CD4-positive, alpha-beta memory T cell (primary cell): ENCODE results near the gene MAD1L1. TPM values are rescaled to one million over a fixed set of nuclear protein-coding genes. Genes with fewer than 3 reads are reported as not detected.
A peak's percentile ranks its signal among the peaks of the same experiment; 100 is the strongest.

Experiments
- CTCF ChIA-PET: fragments of 350-600 bp; sonication (Branson Sonifier 250); formaldehyde crosslinking; loops from one replicate; lab custom pipeline; 2021; ENCODE audit warnings: inconsistent platforms; ENCODE audit not compliant: partially characterized antibody; lab: Charles Lee
- POLR2A ChIA-PET: fragments of 350-600 bp; sonication (Branson Sonifier 250); formaldehyde crosslinking; loops from one replicate; lab custom pipeline; 2021; ENCODE audit not compliant: partially characterized antibody; lab: Charles Lee
- DNase-seq, 5 donors: peaks; one replicate each; pipeline versions ENCODE4 v3.0.0 to v3.0.0-alpha.2; 2020 to 2022; ENCODE audit warnings: mixed read lengths in 1 of 5
- H3K27ac ChIP-seq: one replicate; pipeline ENCODE4 v1.7.0; 2013; ENCODE audit warnings: low read depth, low read length
- H3K27me3 ChIP-seq: 2 replicates; pipeline ENCODE4 v1.7.0; 2013; ENCODE audit warnings: mild to moderate bottlenecking, low read length, moderate library complexity; ENCODE audit not compliant: insufficient read depth
- H3K36me3 ChIP-seq: 2 replicates; pipeline ENCODE4 v1.7.0; 2013; ENCODE audit warnings: mild to moderate bottlenecking, low read length, moderate library complexity; ENCODE audit not compliant: insufficient read depth
- H3K4me1 ChIP-seq: 2 replicates; pipeline ENCODE4 v1.7.0; 2013; ENCODE audit warnings: mild to moderate bottlenecking, low read length, moderate library complexity; ENCODE audit not compliant: insufficient read depth
- H3K4me3 ChIP-seq, 2 donors: one replicate each; pipeline ENCODE4 v1.7.0; 2013; ENCODE audit warnings: low read length in 2 of 2, mild to moderate bottlenecking in 1 of 2
- H3K9me3 ChIP-seq, 2 donors: one replicate each; pipeline ENCODE4 v1.7.0; 2013; ENCODE audit warnings: low read length in 2 of 2, control low read depth in 1 of 2; ENCODE audit not compliant: control insufficient read depth in 1 of 2
- H3K27ac Mint-ChIP-seq, 7 donors: one replicate each; pipeline ENCODE4 v1.8.0; 2020 to 2021; ENCODE audit warnings: mixed read lengths in 7 of 7, mild to moderate bottlenecking in 6 of 7, inconsistent platforms in 3 of 7, moderate library complexity in 3 of 7
- H3K27me3 Mint-ChIP-seq, 2 donors: one replicate each; pipeline ENCODE4 v1.8.0; 2020 to 2021; ENCODE audit warnings: mixed read lengths in 2 of 2
- H3K36me3 Mint-ChIP-seq, 2 donors: one replicate each; pipeline ENCODE4 v1.8.0; 2020 to 2021; ENCODE audit warnings: mixed read lengths in 2 of 2, inconsistent platforms in 1 of 2, mild to moderate bottlenecking in 1 of 2
- H3K4me1 Mint-ChIP-seq, 4 donors: one replicate each; pipeline ENCODE4 v1.8.0; 2020 to 2021; ENCODE audit warnings: mixed read lengths in 4 of 4, mild to moderate bottlenecking in 1 of 4
- H3K4me3 Mint-ChIP-seq, 8 donors: one replicate each; pipeline ENCODE4 v1.8.0; 2020 to 2021; ENCODE audit warnings: mixed read lengths in 8 of 8, mild to moderate bottlenecking in 7 of 8, moderate library complexity in 6 of 8, inconsistent platforms in 3 of 8
- H3K9me3 Mint-ChIP-seq, 8 donors: one replicate each; pipeline ENCODE4 v1.8.0; 2020 to 2021; ENCODE audit warnings: mixed read lengths in 8 of 8, mild to moderate bottlenecking in 5 of 8, inconsistent platforms in 3 of 8, moderate library complexity in 1 of 8
- intact Hi-C: fragments of 100-400 bp; cut with micrococcal nuclease; formaldehyde crosslinking; loops from one replicate; pipeline ENCODE4 v1.15.1; 2023
- polyA plus RNA-seq, 2 donors: library from polyadenylated mRNA; unstranded; fragments of 300-500 nt; fragmentation: Illumina TruSeq; gene quantifications; one replicate each; pipeline ENCODE4 v1.2.3, GENCODE V29; 2021
- total RNA-seq, 2 experiments: library from RNA; stranded (reverse); gene quantifications; one replicate each; pipeline ENCODE4 v1.2.3, GENCODE V29; 2021

Gene MAD1L1
- total and polyA plus RNA-seq, 4 experiments from 2014 or later, result 89.9 to 132 (median 110) TPM

- Histone ChIP-seq H3K27me3 (no peaks in the 10 kb centered on the region), H3K27ac (no peak overlapping the region), H3K4me3 (no peak overlapping the region), H3K36me3 (peaks cover 23% of the 10 kb centered on the region), H3K9me3 (no peaks in the 10 kb centered on the region), H3K4me1 (no peaks in the 10 kb centered on the region)
- Mint-ChIP-seq H3K4me1 (peaks cover 4 to 17% (median 7%) of the 10 kb centered on the region in 4 donors), H3K36me3 (peaks cover 36 to 62% of the 10 kb centered on the region in 2 donors), H3K27me3 (no peaks in the 10 kb centered on the region), H3K9me3 (no peaks in the 10 kb centered on the region), H3K27ac (no peak overlapping the region), H3K4me3 (no peak overlapping the region)
- POLR2A ChIA-PET, result no interaction called here
- no peak for DNase-seq
- CTCF ChIA-PET, result no interaction called here
- intact Hi-C loops, result no loop called here
Observed at GRCh38 chr7:2219136-2219535, 13.6 kb downstream of the MAD1L1 start.

- Histone ChIP-seq H3K4me3 (no peak overlapping the region), H3K27me3 (no peaks in the 10 kb centered on the region), H3K4me1 (no peaks in the 10 kb centered on the region), H3K27ac (no peak overlapping the region), H3K9me3 (no peaks in the 10 kb centered on the region), H3K36me3 (peaks cover 23% of the 10 kb centered on the region)
- CTCF ChIA-PET, result no interaction called here
- Mint-ChIP-seq H3K4me3 (no peak overlapping the region), H3K27me3 (no peaks in the 10 kb centered on the region), H3K9me3 (no peaks in the 10 kb centered on the region), H3K27ac (peak overlapping the region in 1 of 7 donors; percentile 55), H3K36me3 (peaks cover 39 to 65% of the 10 kb centered on the region in 2 donors), H3K4me1 (peaks cover 6 to 19% (median 11%) of the 10 kb centered on the region in 4 donors)
- no peak for DNase-seq
- POLR2A ChIA-PET, result no interaction called here
- intact Hi-C loops, result no loop called here
Observed at GRCh38 chr7:2218444-2218785, 14.3 kb downstream of the MAD1L1 start.

DNA sequence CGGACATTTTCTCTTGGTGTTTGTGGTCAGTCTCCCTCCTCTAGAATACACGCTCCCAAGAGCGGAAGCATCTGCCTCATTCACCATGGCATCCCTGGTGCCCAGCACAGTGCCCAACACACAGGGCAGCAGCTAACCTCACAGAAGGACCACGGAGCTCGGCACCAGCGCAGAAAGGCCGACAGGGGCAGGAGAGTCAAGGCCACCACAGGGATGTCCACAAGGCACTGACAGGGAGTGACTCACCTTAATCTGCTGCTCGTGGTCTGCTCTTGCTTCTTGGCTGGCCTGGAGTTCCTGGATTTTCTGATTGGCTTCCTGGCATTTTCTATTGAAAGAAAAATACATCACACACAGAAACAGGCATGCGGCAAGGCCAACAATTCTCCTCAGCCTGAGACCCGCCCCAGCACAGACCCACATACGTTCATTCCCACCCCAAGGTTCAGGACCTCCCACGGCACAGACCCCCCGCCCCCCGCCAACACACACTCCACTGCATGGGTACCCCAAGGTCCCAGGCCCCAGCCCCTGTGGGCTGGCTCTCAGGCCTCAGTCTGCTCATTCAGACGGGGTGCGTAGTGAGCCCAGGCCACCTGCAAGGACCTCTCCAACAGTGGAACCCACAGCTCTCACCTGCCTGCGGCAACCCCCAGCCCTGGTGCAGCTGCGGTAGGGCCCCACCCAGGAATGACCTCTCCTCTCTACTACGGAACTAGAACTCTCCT is 14.9 kb downstream of the MAD1L1 start:
- H3K27me3 ChIP-seq, result no peaks in the 10 kb centered on the region
- Mint-ChIP-seq H3K27ac (no peak overlapping the region), H3K27me3 (no peaks in the 10 kb centered on the region), H3K4me1 (peaks cover 6 to 19% (median 11%) of the 10 kb centered on the region in 4 donors), H3K36me3 (peaks cover 39 to 66% of the 10 kb centered on the region in 2 donors), H3K4me3 (no peak overlapping the region), H3K9me3 (no peaks in the 10 kb centered on the region)
- intact Hi-C loops, result no loop called here
- H3K4me1 ChIP-seq, result no peaks in the 10 kb centered on the region
- ChIA-PET CTCF (no interaction called here), POLR2A (no interaction called here)
- DNase-seq, result no peak
- H3K36me3 ChIP-seq, result peaks cover 23% of the 10 kb centered on the region
- no peak overlapping the region for H3K27ac ChIP-seq
- no peak overlapping the region for H3K4me3 ChIP-seq
- no peaks in the 10 kb centered on the region for H3K9me3 ChIP-seq

- no peak overlapping the region for H3K27ac Mint-ChIP-seq
- DNase-seq, result no peak
Observed at GRCh38 chr7:2217206-2217605, 15.5 kb downstream of the MAD1L1 start.

DNA sequence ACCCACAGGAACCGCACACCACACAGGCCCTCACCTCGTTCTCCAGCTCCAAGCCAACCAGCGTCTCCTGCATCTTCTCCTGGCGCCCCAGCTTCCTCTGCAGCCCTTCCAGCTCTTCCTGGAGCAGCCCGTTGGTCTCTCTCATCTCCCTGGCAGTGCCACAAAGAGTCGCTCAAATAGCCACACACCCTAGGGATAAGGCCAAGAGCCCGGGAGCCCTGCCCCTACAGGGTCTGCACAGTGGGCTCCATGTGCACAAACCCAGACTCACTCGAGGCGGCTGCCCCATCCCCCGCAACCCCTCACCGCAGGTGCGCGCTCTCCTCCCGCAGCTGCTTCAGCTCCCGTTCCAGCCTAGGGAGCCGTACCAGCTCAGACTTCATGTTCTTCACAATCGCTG is 16.9 kb downstream of the MAD1L1 start:
- H3K4me1 ChIP-seq, result no peaks in the 10 kb centered on the region
- Mint-ChIP-seq H3K4me1 (peaks cover 4 to 19% (median 10%) of the 10 kb centered on the region in 4 donors), H3K9me3 (no peaks in the 10 kb centered on the region), H3K4me3 (no peak overlapping the region), H3K27ac (peak overlapping the region in 1 of 7 donors; percentile 43), H3K36me3 (peaks cover 46 to 65% of the 10 kb centered on the region in 2 donors), H3K27me3 (no peaks in the 10 kb centered on the region)
- H3K4me3 ChIP-seq, result no peak overlapping the region
- H3K27me3 ChIP-seq, result no peaks in the 10 kb centered on the region
- ChIA-PET POLR2A (no interaction called here), CTCF (no interaction called here)
- no peak for DNase-seq
- no peaks in the 10 kb centered on the region for H3K9me3 ChIP-seq
- peaks cover 28% of the 10 kb centered on the region for H3K36me3 ChIP-seq
- no peak overlapping the region for H3K27ac ChIP-seq
- intact Hi-C loops, result no loop called here

More at GRCh38 chr7:2217206-2217605, 15.5 kb downstream of the MAD1L1 start:
- no peaks in the 10 kb centered on the region for H3K27me3 Mint-ChIP-seq
- peaks cover 27% of the 10 kb centered on the region for H3K36me3 ChIP-seq
- intact Hi-C loops, result no loop called here
- H3K4me3 Mint-ChIP-seq, result no peak overlapping the region
- H3K4me3 ChIP-seq, result no peak overlapping the region
- H3K27me3 ChIP-seq, result no peaks in the 10 kb centered on the region
- H3K4me1 Mint-ChIP-seq, result peaks cover 6 to 19% (median 12%) of the 10 kb centered on the region in 4 donors
- ChIA-PET CTCF (no interaction called here), POLR2A (no interaction called here)
- peaks cover 45 to 68% of the 10 kb centered on the region in 2 donors for H3K36me3 Mint-ChIP-seq
- no peaks in the 10 kb centered on the region for H3K4me1 ChIP-seq
- no peaks in the 10 kb centered on the region for H3K9me3 Mint-ChIP-seq
- no peaks in the 10 kb centered on the region for H3K9me3 ChIP-seq
- no peak overlapping the region for H3K27ac ChIP-seq

- H3K36me3 Mint-ChIP-seq, result peaks cover 46 to 62% of the 10 kb centered on the region in 2 donors
- POLR2A ChIA-PET, result no interaction called here
Observed at GRCh38 chr7:2214636-2215035, 18.1 kb downstream of the MAD1L1 start.

GRCh38 chr7:2213551-2214215 is 19.1 kb downstream of the MAD1L1 start:
- H3K4me3 Mint-ChIP-seq, result no peak overlapping the region

More at GRCh38 chr7:2214636-2215035, 18.1 kb downstream of the MAD1L1 start:
- no peaks in the 10 kb centered on the region for H3K4me1 ChIP-seq
- no peaks in the 10 kb centered on the region for H3K9me3 ChIP-seq
- H3K4me3 ChIP-seq, result no peak overlapping the region
- no peak overlapping the region for H3K4me3 Mint-ChIP-seq
- intact Hi-C loops, result no loop called here
- no peaks in the 10 kb centered on the region for H3K27me3 Mint-ChIP-seq
- no peaks in the 10 kb centered on the region for H3K9me3 Mint-ChIP-seq
- H3K27ac Mint-ChIP-seq, result peak overlapping the region in 4 of 7 donors; percentile 12 to 67 (median 62)
- H3K27me3 ChIP-seq, result no peaks in the 10 kb centered on the region
- CTCF ChIA-PET, result no interaction called here
- no peak overlapping the region for H3K27ac ChIP-seq
- peaks cover 28% of the 10 kb centered on the region for H3K36me3 ChIP-seq
- peaks cover 5 to 19% (median 10%) of the 10 kb centered on the region in 4 donors for H3K4me1 Mint-ChIP-seq
- DNase-seq, result no peak

More at GRCh38 chr7:2213551-2214215, 19.1 kb downstream of the MAD1L1 start:
- ChIA-PET CTCF (no interaction called here), POLR2A (no interaction called here)
- intact Hi-C loops, result no loop called here
- Histone ChIP-seq H3K9me3 (no peaks in the 10 kb centered on the region), H3K36me3 (peaks cover 28% of the 10 kb centered on the region), H3K4me1 (no peaks in the 10 kb centered on the region), H3K4me3 (no peak overlapping the region), H3K27ac (no peak overlapping the region), H3K27me3 (no peaks in the 10 kb centered on the region)
- Mint-ChIP-seq H3K9me3 (no peaks in the 10 kb centered on the region), H3K36me3 (peaks cover 50 to 61% of the 10 kb centered on the region in 2 donors), H3K27ac (peak overlapping the region in 1 of 7 donors; percentile 37), H3K4me1 (peaks cover 5 to 19% (median 11%) of the 10 kb centered on the region in 4 donors), H3K27me3 (no peaks in the 10 kb centered on the region)
- no peak for DNase-seq
